Measurements from ENCODE around the gene DOK6. TPM values are rescaled to one million over a fixed set of nuclear protein-coding genes. Genes with fewer than 3 reads are reported as not detected.
"Not testable (repeated sequence)": the region's sequence is repeated elsewhere in the genome, so short reads cannot be mapped to it uniquely, and the experiment has no call there.

DOK6 gene
- total RNA-seq, 1 experiment from 2014 or later = not detected

GRCh38 chr18:69658685-69659084, 258.0 kb downstream of the DOK6 start:
- no peak for TF ChIP-seq CTCF (IDR thresholded peaks at IDR 0.05; ENCODE audit: unreplicated experiment)
- no peak for DNase-seq
- intact Hi-C loops (cut with micrococcal nuclease; ENCODE audit: unreplicated experiment) = no loop called here
- no peak overlapping the region for H3K27ac Mint-ChIP-seq (ENCODE audit: unreplicated experiment)
- no peaks in the 10 kb centered on the region for H3K9me3 Mint-ChIP-seq (ENCODE audit: low read depth, unreplicated experiment)
- H3K27me3 Mint-ChIP-seq (ENCODE audit: unreplicated experiment) = no peaks in the 10 kb centered on the region
- H3K4me1 Mint-ChIP-seq (ENCODE audit: low read depth, unreplicated experiment) = no peaks in the 10 kb centered on the region
- H3K4me3 Mint-ChIP-seq (ENCODE audit: low read depth, unreplicated experiment) = no peak overlapping the region
- CTCF ChIA-PET = no interaction called here
- no TSS peak for BruUV-seq (replicated peaks)
- no peaks in the 10 kb centered on the region for H3K36me3 Mint-ChIP-seq (ENCODE audit: insufficient read depth, unreplicated experiment)

- CTCF ChIA-PET = no interaction called here
- DNase-seq = no peak
- Mint-ChIP-seq H3K36me3 (ENCODE audit: insufficient read depth, unreplicated experiment) (no peaks in the 10 kb centered on the region), H3K4me3 (ENCODE audit: low read depth, unreplicated experiment) (no peak overlapping the region), H3K27ac (ENCODE audit: unreplicated experiment) (no peak overlapping the region), H3K27me3 (ENCODE audit: unreplicated experiment) (no peaks in the 10 kb centered on the region), H3K4me1 (ENCODE audit: low read depth, unreplicated experiment) (no peaks in the 10 kb centered on the region), H3K9me3 (ENCODE audit: low read depth, unreplicated experiment) (no peaks in the 10 kb centered on the region)
- TF ChIP-seq CTCF (IDR thresholded peaks at IDR 0.05; ENCODE audit: unreplicated experiment) = no peak
- BruUV-seq (replicated peaks) = no TSS peak
- intact Hi-C loops (cut with micrococcal nuclease; ENCODE audit: unreplicated experiment) = no loop called here
Measured at GRCh38 chr18:69659142-69659651, 258.5 kb downstream of the DOK6 start.

- H3K27me3 Mint-ChIP-seq (ENCODE audit: unreplicated experiment); DNase-seq; BruUV-seq (replicated peaks); H3K4me3 Mint-ChIP-seq (ENCODE audit: low read depth, unreplicated experiment); H3K36me3 Mint-ChIP-seq (ENCODE audit: insufficient read depth, unreplicated experiment); CTCF ChIA-PET; H3K4me1 Mint-ChIP-seq (ENCODE audit: low read depth, unreplicated experiment); intact Hi-C loops (cut with micrococcal nuclease; ENCODE audit: unreplicated experiment); H3K9me3 Mint-ChIP-seq (ENCODE audit: low read depth, unreplicated experiment); H3K27ac Mint-ChIP-seq (ENCODE audit: unreplicated experiment): not testable (repeated sequence)
Measured at GRCh38 chr18:69662090-69662489, 261.4 kb downstream of the DOK6 start.

- no TSS peak for BruUV-seq (replicated peaks)
- intact Hi-C loops (cut with micrococcal nuclease; ENCODE audit: unreplicated experiment) = no loop called here
- H3K27me3 Mint-ChIP-seq (ENCODE audit: unreplicated experiment) = no peaks in the 10 kb centered on the region
- no peak overlapping the region for H3K27ac Mint-ChIP-seq (ENCODE audit: unreplicated experiment)
- no peak for TF ChIP-seq CTCF (IDR thresholded peaks at IDR 0.05; ENCODE audit: unreplicated experiment)
- H3K36me3 Mint-ChIP-seq (ENCODE audit: insufficient read depth, unreplicated experiment) = no peaks in the 10 kb centered on the region
- no peak for DNase-seq
- no peaks in the 10 kb centered on the region for H3K9me3 Mint-ChIP-seq (ENCODE audit: low read depth, unreplicated experiment)
- no peaks in the 10 kb centered on the region for H3K4me1 Mint-ChIP-seq (ENCODE audit: low read depth, unreplicated experiment)
- CTCF ChIA-PET = no interaction called here
- no peak overlapping the region for H3K4me3 Mint-ChIP-seq (ENCODE audit: low read depth, unreplicated experiment)
Measured at GRCh38 chr18:69664399-69664798, 263.7 kb downstream of the DOK6 start.

GRCh38 chr18:69674292-69674877, 273.7 kb downstream of the DOK6 start:
- H3K27ac Mint-ChIP-seq (ENCODE audit: unreplicated experiment) = no peak overlapping the region
- no peak for DNase-seq
- H3K36me3 Mint-ChIP-seq (ENCODE audit: insufficient read depth, unreplicated experiment) = no peaks in the 10 kb centered on the region
- no peaks in the 10 kb centered on the region for H3K4me1 Mint-ChIP-seq (ENCODE audit: low read depth, unreplicated experiment)
- CTCF ChIA-PET = no interaction called here
- H3K27me3 Mint-ChIP-seq (ENCODE audit: unreplicated experiment) = no peaks in the 10 kb centered on the region
- intact Hi-C loops (cut with micrococcal nuclease; ENCODE audit: unreplicated experiment) = no loop called here
- no TSS peak for BruUV-seq (replicated peaks)
- no peaks in the 10 kb centered on the region for H3K9me3 Mint-ChIP-seq (ENCODE audit: low read depth, unreplicated experiment)
- H3K4me3 Mint-ChIP-seq (ENCODE audit: low read depth, unreplicated experiment) = no peak overlapping the region
- TF ChIP-seq CTCF (IDR thresholded peaks at IDR 0.05; ENCODE audit: unreplicated experiment) = no peak

Measured in Calu3 (cell line).